ENCODE measurements around the gene RBMS3.

RBMS3 gene

GRCh38 chr3:29677421-29677820 lies 396.6 kb downstream of the RBMS3 start:
- TF ChIP-seq CTCF (IDR thresholded peaks at IDR 0.05): no peak

GRCh38 chr3:29679944-29680343 lies 399.1 kb downstream of the RBMS3 start:
- TF ChIP-seq CTCF (IDR thresholded peaks at IDR 0.05): no peak

GRCh38 chr3:29683018-29683993 lies 402.4 kb downstream of the RBMS3 start:
- no peak for TF ChIP-seq CTCF (IDR thresholded peaks at IDR 0.05)

- no peak for TF ChIP-seq CTCF (IDR thresholded peaks at IDR 0.05)
These were observed 406.2 kb downstream of the RBMS3 start for GRCh38 chr3:29686889-29687592.

- no peak for TF ChIP-seq CTCF (IDR thresholded peaks at IDR 0.05)
These were observed 409.9 kb downstream of the RBMS3 start for GRCh38 chr3:29690686-29691353.

- TF ChIP-seq CTCF (IDR thresholded peaks at IDR 0.05): no peak
These were observed 413.0 kb downstream of the RBMS3 start for GRCh38 chr3:29693863-29694262.

GRCh38 chr3:29694331-29694730 lies 413.5 kb downstream of the RBMS3 start:
- no peak for TF ChIP-seq CTCF (IDR thresholded peaks at IDR 0.05)

All from LNCAP (cell line).